ENCODE measurements around the gene CLSTN2. TPM values are rescaled to one million over a fixed set of nuclear protein-coding genes. Genes with fewer than 3 reads are reported as not detected.
A peak's percentile ranks its signal among the peaks of the same experiment; 100 is the strongest.

CLSTN2 gene
- total RNA-seq, 2 donors from 2014 or later: 3.5 to 60.3 TPM

DNA sequence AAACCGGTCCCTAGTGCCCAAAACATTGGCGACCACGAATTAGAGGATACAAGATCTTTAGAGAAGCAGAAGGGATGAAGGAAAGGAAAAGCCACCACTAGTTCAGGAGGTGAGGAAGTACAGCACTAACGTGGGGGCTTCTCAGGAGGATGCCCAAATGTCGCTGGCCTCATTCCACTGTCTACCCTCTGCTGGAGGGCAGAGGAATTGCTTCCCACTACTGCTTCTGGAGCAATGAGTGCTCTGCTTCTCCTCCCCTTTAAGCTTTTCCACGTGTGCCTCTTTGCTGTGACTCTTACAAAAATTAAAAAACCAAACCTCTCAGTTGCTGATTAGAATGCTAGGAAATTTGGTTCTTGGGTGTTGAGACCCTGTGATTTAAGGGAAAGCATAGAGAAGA lies 281.3 kb downstream of the CLSTN2 start:
- Histone ChIP-seq H3K27ac (no peak overlapping the region), H3K27me3 (replicated peaks; ENCODE audit: insufficient read depth) (no peaks in the 10 kb centered on the region), H3K4me3 (no peak overlapping the region), H3K9me3 (no peaks in the 10 kb centered on the region), H3K4me1 (replicated peaks) (no peaks in the 10 kb centered on the region), H3K36me3 (no peaks in the 10 kb centered on the region)
- WGBS: 74% methylated on average over 6 of the region's 6 CpGs
- intact Hi-C loops (cut with DNase I): no loop called here
- no peak for TF ChIP-seq POLR2A (IDR thresholded peaks at IDR 0.05)
- no peak for TF ChIP-seq POLR2AphosphoS5 (IDR thresholded peaks at IDR 0.05)
- TF ChIP-seq CTCF (IDR thresholded peaks at IDR 0.05): no peak
- DNase-seq (ENCODE audit: low spot score): no peak

GRCh38 chr3:140219291-140219690 lies 284.3 kb downstream of the CLSTN2 start:
- no peak overlapping the region for H3K27ac ChIP-seq
- no peaks in the 10 kb centered on the region for H3K9me3 ChIP-seq
- no peak overlapping the region for H3K4me3 ChIP-seq
- H3K36me3 ChIP-seq: no peaks in the 10 kb centered on the region
- no peaks in the 10 kb centered on the region for H3K27me3 ChIP-seq (replicated peaks; ENCODE audit: insufficient read depth)
- H3K4me1 ChIP-seq (replicated peaks): no peaks in the 10 kb centered on the region
- no peak for DNase-seq (ENCODE audit: low spot score)
- 35% methylated on average over 11 of the region's 11 CpGs for WGBS
- intact Hi-C loops (cut with DNase I): no loop called here
- no peak for TF ChIP-seq CTCF (IDR thresholded peaks at IDR 0.05)
- TF ChIP-seq POLR2AphosphoS5 (IDR thresholded peaks at IDR 0.05): no peak
- TF ChIP-seq POLR2A (IDR thresholded peaks at IDR 0.05): no peak

GRCh38 chr3:140219923-140220452 lies 285.0 kb downstream of the CLSTN2 start:
- Histone ChIP-seq H3K27ac (no peak overlapping the region), H3K4me1 (replicated peaks) (no peaks in the 10 kb centered on the region), H3K4me3 (no peak overlapping the region), H3K36me3 (no peaks in the 10 kb centered on the region), H3K27me3 (replicated peaks; ENCODE audit: insufficient read depth) (no peaks in the 10 kb centered on the region), H3K9me3 (no peaks in the 10 kb centered on the region)
- TF ChIP-seq CTCF (IDR thresholded peaks at IDR 0.05): no peak
- TF ChIP-seq POLR2A (IDR thresholded peaks at IDR 0.05): no peak
- no peak for TF ChIP-seq POLR2AphosphoS5 (IDR thresholded peaks at IDR 0.05)
- 82% methylated on average over 2 of the region's 2 CpGs for WGBS
- intact Hi-C loops (cut with DNase I): no loop called here
- no peak for DNase-seq (ENCODE audit: low spot score)

- H3K27me3 ChIP-seq (replicated peaks; ENCODE audit: insufficient read depth): no peaks in the 10 kb centered on the region
- no peak for DNase-seq (ENCODE audit: low spot score)
- H3K4me3 ChIP-seq: no peak overlapping the region
- no peak for TF ChIP-seq CTCF (IDR thresholded peaks at IDR 0.05)
- TF ChIP-seq POLR2AphosphoS5 (IDR thresholded peaks at IDR 0.05): no peak
- TF ChIP-seq POLR2A (IDR thresholded peaks at IDR 0.05): no peak
- WGBS: 83% methylated on average over 4 of the region's 4 CpGs
- no peak overlapping the region for H3K27ac ChIP-seq
- H3K4me1 ChIP-seq (replicated peaks): no peaks in the 10 kb centered on the region
- intact Hi-C loops (cut with DNase I): no loop called here
- no peaks in the 10 kb centered on the region for H3K36me3 ChIP-seq
- H3K9me3 ChIP-seq: no peaks in the 10 kb centered on the region
Observed at GRCh38 chr3:140223197-140223596, 288.2 kb downstream of the CLSTN2 start.

GRCh38 chr3:140223631-140224030 lies 288.6 kb downstream of the CLSTN2 start:
- H3K36me3 ChIP-seq: no peaks in the 10 kb centered on the region
- 51% methylated on average over 2 of the region's 2 CpGs for WGBS
- H3K9me3 ChIP-seq: no peaks in the 10 kb centered on the region
- intact Hi-C loops (cut with DNase I): no loop called here
- no peak overlapping the region for H3K4me3 ChIP-seq
- no peak for DNase-seq (ENCODE audit: low spot score)
- no peaks in the 10 kb centered on the region for H3K4me1 ChIP-seq (replicated peaks)
- H3K27me3 ChIP-seq (replicated peaks; ENCODE audit: insufficient read depth): no peaks in the 10 kb centered on the region
- TF ChIP-seq CTCF (IDR thresholded peaks at IDR 0.05) (no peak), POLR2AphosphoS5 (IDR thresholded peaks at IDR 0.05) (peak; percentile 5), POLR2A (IDR thresholded peaks at IDR 0.05) (no peak)
- no peak overlapping the region for H3K27ac ChIP-seq

Data from prostate gland (tissue), 2 donors.